Activated naive CD4-positive, alpha-beta T cell treated with anti-CD3 and anti-CD28 coated beads, Interleukin-2, amount 50 U/mL, for 72 hours (primary cell): ENCODE results near the gene PRSS3. TPM values are rescaled to one million over a fixed set of nuclear protein-coding genes. Genes with fewer than 3 reads are reported as not detected.
"Not testable (repeated sequence)": the region's sequence is repeated elsewhere in the genome, so short reads cannot be mapped to it uniquely, and the experiment has no call there.

Experiments
- ATAC-seq, 2 donors: fragments of 150-1000 bp; cut with Tn5 transposase; 2 replicates each; pipeline ENCODE4 v1.10.0; 2021; ENCODE audit warnings: mild to moderate bottlenecking in 2 of 2, moderate library complexity in 2 of 2
- DNase-seq, 2 donors: peaks; one replicate each; pipeline ENCODE4 v3.0.0; 2021 to 2022; ENCODE audit warnings: low spot score in 2 of 2
- H3K27ac Mint-ChIP-seq, 2 donors: one replicate each; pipeline ENCODE4 v1.8.0; 2022; ENCODE audit warnings: mild to moderate bottlenecking in 2 of 2, mixed read lengths in 2 of 2
- H3K36me3 Mint-ChIP-seq, 2 donors: one replicate each; pipeline ENCODE4 v1.8.0; 2022; ENCODE audit warnings: mixed read lengths in 2 of 2
- H3K9me3 Mint-ChIP-seq, 2 donors: one replicate each; pipeline ENCODE4 v1.8.0; 2022; ENCODE audit warnings: mixed read lengths in 2 of 2
- total RNA-seq, 2 donors: library from RNA; stranded (reverse); gene quantifications; one replicate each; pipeline ENCODE4 v1.2.3, GENCODE V29; 2022

Gene PRSS3
- not detected for total RNA-seq

DNA sequence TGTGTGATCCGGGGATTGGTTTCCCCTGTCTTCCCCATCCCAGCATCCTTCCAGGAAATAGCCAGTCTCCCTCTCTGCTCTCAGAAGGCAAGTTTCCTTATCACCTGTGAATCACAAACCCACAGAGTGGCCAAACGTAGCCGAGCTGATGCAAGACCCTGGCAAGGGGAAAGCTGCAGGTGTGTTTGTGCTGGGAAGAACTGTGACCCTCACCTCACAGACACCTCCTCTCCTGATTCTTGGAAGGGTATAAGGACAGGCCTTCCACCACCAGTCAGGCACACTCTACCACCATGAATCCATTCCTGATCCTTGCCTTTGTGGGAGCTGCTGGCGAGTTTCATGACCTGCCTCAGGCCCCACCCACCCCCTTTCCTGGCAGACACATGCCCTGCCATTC is at the start of gene PRSS3:
Gene PRSS3 (plus strand): TSS at position 281 of the 400 bp plus-strand sequence. CDS start 13 bp downstream, at position 294.
- ATAC-seq (no peak), DNase-seq (no peak)
- Mint-ChIP-seq H3K27ac (peak within 1 kb of the TSS in 1 of 2 donors; percentile 5), H3K9me3 (no peaks in the 10 kb centered on the region), H3K36me3 (no peaks in the 10 kb centered on the region)

DNA sequence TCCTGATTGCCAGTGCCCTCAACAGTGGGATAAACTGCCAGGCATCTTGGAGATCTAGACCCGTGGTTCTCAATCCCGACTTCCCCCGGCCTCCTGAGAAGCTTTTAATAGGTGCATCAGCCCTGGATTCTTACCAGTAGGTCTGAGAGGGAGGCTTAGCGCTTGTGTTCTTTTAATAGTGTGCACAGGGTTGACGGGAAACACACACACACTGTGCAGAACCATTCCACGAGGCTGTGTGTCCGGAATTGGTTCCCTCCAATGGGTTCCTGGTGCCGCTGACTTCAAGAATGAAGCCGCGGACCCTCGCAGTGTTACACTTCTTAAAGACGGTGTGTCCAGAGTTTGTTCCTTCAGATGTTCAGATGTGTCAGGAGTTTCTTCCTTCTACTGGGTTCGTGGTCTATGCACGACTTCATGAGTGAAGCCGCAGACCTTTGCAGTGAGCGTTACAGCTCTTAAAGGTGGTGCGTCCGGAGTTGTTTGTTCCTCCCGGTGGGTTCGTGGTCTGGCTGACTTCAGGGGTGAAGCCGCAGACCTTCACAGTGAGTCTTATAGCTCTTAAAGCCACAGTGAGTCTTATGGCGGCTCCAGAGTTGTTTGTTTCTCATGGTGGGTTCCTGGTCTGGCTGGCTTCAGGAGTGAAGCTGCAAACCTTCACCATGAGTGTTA is 46.6 kb upstream of the PRSS3 start:
- peak; percentile 61 to 77 for ATAC-seq
- peaks cover 0 to 9% of the 10 kb centered on the region in 2 donors for H3K36me3 Mint-ChIP-seq
- H3K27ac Mint-ChIP-seq = no peak overlapping the region

DNA sequence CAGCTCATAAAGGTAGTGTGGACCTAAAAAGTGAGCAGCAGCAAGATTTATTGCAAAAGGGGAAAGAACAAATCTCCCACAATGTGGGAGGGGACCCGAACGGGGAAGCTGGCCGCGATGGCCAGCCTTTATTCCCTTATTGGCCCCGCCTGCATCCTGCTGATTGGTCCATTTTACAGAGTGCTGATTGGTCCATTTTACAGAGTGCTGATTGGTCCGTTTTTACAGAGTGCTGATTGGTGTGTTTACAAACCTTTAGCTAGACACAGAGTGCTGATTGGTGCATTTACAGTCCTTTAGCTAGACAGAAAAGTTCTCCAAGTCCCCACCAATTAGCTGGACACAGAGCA is 46.1 kb upstream of the PRSS3 start:
- peak in 1 of 2 donors; percentile 21 for DNase-seq
- H3K36me3 Mint-ChIP-seq, H3K9me3 Mint-ChIP-seq, H3K27ac Mint-ChIP-seq: not testable (repeated sequence)
- ATAC-seq = peak; percentile 70 to 73

More for the DNA sequence above, 46.6 kb upstream of the PRSS3 start:
- H3K9me3 Mint-ChIP-seq = no peaks in the 10 kb centered on the region
- no peak for DNase-seq

GRCh38 chr9:33750307-33750838 is 45.0 kb upstream of the PRSS3 start:
- ATAC-seq = no peak
- no peak overlapping the region for H3K27ac Mint-ChIP-seq

DNA sequence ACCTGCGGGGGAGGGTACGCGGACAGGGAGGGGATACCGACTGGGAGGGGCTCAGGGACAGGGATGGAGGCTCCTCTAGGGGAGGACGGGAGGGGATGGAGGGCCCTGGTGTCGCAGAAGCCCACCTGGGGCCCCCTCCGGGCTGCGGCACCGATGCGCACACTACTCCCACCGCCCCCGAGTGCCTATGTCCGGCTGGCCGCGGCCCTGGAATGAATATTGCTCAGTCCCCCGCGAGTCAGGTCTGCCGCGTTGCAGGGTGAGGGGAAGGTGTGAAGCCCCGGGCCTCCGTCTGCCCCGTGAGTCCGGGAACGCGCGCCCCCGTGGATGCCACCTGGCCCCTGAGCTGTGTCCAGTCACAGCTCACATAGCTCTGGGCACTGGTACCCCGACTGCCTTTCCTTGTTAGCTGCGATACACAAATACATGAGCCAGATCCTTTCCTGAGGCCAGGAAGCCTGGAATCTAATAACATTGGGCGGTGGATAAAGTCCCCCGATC is 44.5 kb upstream of the PRSS3 start:
- H3K9me3 Mint-ChIP-seq = no peaks in the 10 kb centered on the region
- H3K36me3 Mint-ChIP-seq = peaks cover 0 to 9% of the 10 kb centered on the region in 2 donors
- DNase-seq (no peak), ATAC-seq (no peak)
- H3K27ac Mint-ChIP-seq = no peak overlapping the region

More at GRCh38 chr9:33750307-33750838, 45.0 kb upstream of the PRSS3 start:
- Mint-ChIP-seq H3K9me3 (no peaks in the 10 kb centered on the region), H3K36me3 (peaks cover 0 to 9% of the 10 kb centered on the region in 2 donors)
- DNase-seq = no peak

GRCh38 chr9:33751536-33752129 is 43.7 kb upstream of the PRSS3 start:
- Mint-ChIP-seq H3K27ac (no peak overlapping the region), H3K9me3 (no peaks in the 10 kb centered on the region), H3K36me3 (peaks cover 0 to 9% of the 10 kb centered on the region in 2 donors)
- no peak for ATAC-seq
- DNase-seq = no peak

GRCh38 chr9:33752130-33752637 is 43.2 kb upstream of the PRSS3 start:
- peaks cover 0 to 9% of the 10 kb centered on the region in 2 donors for H3K36me3 Mint-ChIP-seq
- no peaks in the 10 kb centered on the region for H3K9me3 Mint-ChIP-seq
- H3K27ac Mint-ChIP-seq = no peak overlapping the region
- DNase-seq = no peak
- ATAC-seq = no peak

DNA sequence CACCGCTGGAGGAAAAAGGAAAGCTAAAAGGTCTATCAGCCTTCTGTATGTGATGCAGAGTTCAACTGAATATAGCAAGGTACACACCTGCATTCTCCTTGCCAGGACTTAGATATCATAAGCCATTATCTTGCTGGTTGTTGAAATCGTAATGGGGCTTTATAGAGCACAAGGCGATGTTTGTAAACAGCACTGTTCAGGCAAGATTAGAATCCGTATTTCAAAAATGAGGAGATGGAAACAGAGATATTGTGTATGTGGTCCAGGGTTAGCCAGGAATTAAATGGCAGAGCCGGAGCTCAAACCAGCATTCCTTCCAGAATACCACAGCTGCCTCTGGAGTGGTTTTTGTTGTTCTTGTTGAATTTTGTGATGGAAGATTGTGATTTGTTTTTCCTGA is 42.6 kb upstream of the PRSS3 start:
- ATAC-seq, H3K9me3 Mint-ChIP-seq, H3K36me3 Mint-ChIP-seq, H3K27ac Mint-ChIP-seq, DNase-seq: not testable (repeated sequence)

GRCh38 chr9:33759648-33760047 is 35.7 kb upstream of the PRSS3 start:
- H3K27ac Mint-ChIP-seq, H3K36me3 Mint-ChIP-seq, DNase-seq, ATAC-seq, H3K9me3 Mint-ChIP-seq: not testable (repeated sequence)

DNA sequence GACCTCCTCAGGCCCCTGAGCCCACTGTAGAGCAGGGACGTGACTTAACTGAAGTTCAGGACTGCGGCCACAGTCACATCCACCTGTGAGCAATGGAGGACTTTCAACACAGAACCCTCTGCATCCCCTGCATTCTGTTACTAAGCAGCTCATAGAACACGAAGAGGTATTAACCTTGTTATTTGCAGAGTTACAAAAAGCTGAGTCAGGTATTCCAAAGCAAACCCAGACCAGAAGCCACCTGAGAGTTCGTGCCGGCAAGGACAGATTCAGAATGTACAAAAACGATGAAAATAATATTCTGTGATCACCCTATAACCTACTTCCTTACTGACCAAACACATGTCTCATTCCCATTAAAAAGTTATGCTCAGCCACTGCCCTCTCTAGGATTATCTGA is 33.0 kb upstream of the PRSS3 start:
- DNase-seq (no peak), ATAC-seq (no peak)
- Mint-ChIP-seq H3K9me3 (no peaks in the 10 kb centered on the region), H3K27ac (no peak overlapping the region), H3K36me3 (no peaks in the 10 kb centered on the region)

GRCh38 chr9:33763709-33764108 is 31.7 kb upstream of the PRSS3 start:
- ATAC-seq = peak; percentile 67 to 95
- H3K27ac Mint-ChIP-seq, H3K9me3 Mint-ChIP-seq, DNase-seq, H3K36me3 Mint-ChIP-seq: not testable (repeated sequence)

- Mint-ChIP-seq H3K9me3 (no peaks in the 10 kb centered on the region), H3K27ac (no peak overlapping the region), H3K36me3 (no peaks in the 10 kb centered on the region)
- peak; percentile 43 to 55 for ATAC-seq
- no peak for DNase-seq
These were observed 29.9 kb upstream of the PRSS3 start for GRCh38 chr9:33765411-33765810.

- not testable (repeated sequence) for H3K36me3 Mint-ChIP-seq, DNase-seq, H3K27ac Mint-ChIP-seq, H3K9me3 Mint-ChIP-seq
- peak in 1 of 2 donors; percentile 40 for ATAC-seq
These were observed 25.0 kb upstream of the PRSS3 start for GRCh38 chr9:33770156-33770880.

GRCh38 chr9:33773135-33773534 is 22.2 kb upstream of the PRSS3 start:
- H3K27ac Mint-ChIP-seq = peak overlapping the region in 1 of 2 donors; percentile 4
- not testable (repeated sequence) for H3K36me3 Mint-ChIP-seq, ATAC-seq

GRCh38 chr9:33774074-33774659 is 21.2 kb upstream of the PRSS3 start:
- H3K36me3 Mint-ChIP-seq, DNase-seq, H3K9me3 Mint-ChIP-seq, ATAC-seq, H3K27ac Mint-ChIP-seq: not testable (repeated sequence)

More at GRCh38 chr9:33773135-33773534, 22.2 kb upstream of the PRSS3 start:
- not testable (repeated sequence) for H3K9me3 Mint-ChIP-seq, DNase-seq

DNA sequence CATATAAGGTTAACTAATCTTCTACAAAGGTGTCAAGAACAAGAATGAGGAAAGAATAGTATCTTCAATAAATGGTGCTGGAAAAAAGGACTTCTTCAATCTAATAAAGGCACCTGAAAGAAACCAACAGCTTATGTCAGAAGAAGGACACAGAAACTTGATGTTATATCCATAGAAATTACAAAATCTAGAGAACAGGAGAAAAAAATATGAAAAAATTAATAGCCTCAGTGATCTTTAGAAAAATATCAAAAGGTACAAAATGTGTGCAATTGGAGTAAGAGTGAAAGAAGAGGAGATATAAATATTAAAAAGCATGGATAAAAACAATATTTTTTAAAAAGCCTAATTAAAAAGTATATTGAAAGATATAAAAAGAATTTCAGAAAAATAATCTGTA is 18.8 kb upstream of the PRSS3 start:
- no peaks in the 10 kb centered on the region for H3K36me3 Mint-ChIP-seq
- no peak for ATAC-seq
- no peak overlapping the region for H3K27ac Mint-ChIP-seq
- DNase-seq = no peak
- H3K9me3 Mint-ChIP-seq = no peaks in the 10 kb centered on the region
